ENCODE data around the gene KANSL1. TPM values are rescaled to one million over a fixed set of nuclear protein-coding genes. Genes with fewer than 3 reads are reported as not detected.
A peak's percentile ranks its signal among the peaks of the same experiment; 100 is the strongest.

The KANSL1 gene
- polyA plus RNA-seq, 1 of the 3 experiments (the other 2 are of a cell fraction): 10.0 TPM

GRCh38 chr17:46195217-46195855 is 2.1 kb upstream of the KANSL1 start:
- H2AFZ ChIP-seq (ENCODE audit: low read depth): no peak overlapping the region
- H3K79me2 ChIP-seq (ENCODE audit: insufficient read depth): peaks cover 84% of the 10 kb centered on the region
- H3K9me2 ChIP-seq: no peaks in the 10 kb centered on the region
- TF ChIP-seq GABPA (IDR thresholded peaks at IDR 0.05; ENCODE audit: low read depth) (no peak), IRF3 (IDR thresholded peaks at IDR 0.05; ENCODE audit: low read depth, low read length) (no peak), POLR2AphosphoS5 (IDR thresholded peaks at IDR 0.05; ENCODE audit: low read depth, low read length) (no peak), USF2 (IDR thresholded peaks at IDR 0.05; ENCODE audit: borderline replicate concordance, low read depth, low read length) (no peak), EZH2phosphoT487 (IDR thresholded peaks at IDR 0.05; ENCODE audit: borderline replicate concordance, low read depth) (no peak), YY1 (IDR thresholded peaks at IDR 0.05; ENCODE audit: low read depth) (no peak), FOSL2 (IDR thresholded peaks at IDR 0.05; ENCODE audit: borderline replicate concordance, low read depth) (no peak), MXI1 (IDR thresholded peaks at IDR 0.05; ENCODE audit: low read depth, low read length) (no peak), ELF1 (IDR thresholded peaks at IDR 0.05) (no peak)
- no peak overlapping the region; a peak in 1 of 4 replicates for H3K4me3 ChIP-seq (ENCODE audit: low read depth in 2 of 2, low read length in 1 of 2)
- no peak overlapping the region for H3K4me2 ChIP-seq
- H3K9ac ChIP-seq: no peak overlapping the region
- no peaks in the 10 kb centered on the region for H3K27me3 ChIP-seq (ENCODE audit: insufficient read depth)
- no peak overlapping the region for H3K27ac ChIP-seq (ENCODE audit: low read depth in 2 of 2, low read length in 1 of 2)
- peaks cover 47% of the 10 kb centered on the region for H4K20me1 ChIP-seq (ENCODE audit: insufficient read depth)
- WGBS (ENCODE audit: low lambda C conversion rate): 80% methylated on average over 5 of the region's 5 CpGs
- H3K9me3 ChIP-seq: peaks cover 5% of the 10 kb centered on the region; the same call in 1 of the 2 replicates
- peaks cover 13 to 17% of the 10 kb centered on the region in 2 experiments for H3K4me1 ChIP-seq (ENCODE audit: control insufficient read depth in 1 of 2, insufficient read depth in 2 of 2, low read depth in 1 of 2, low read length in 1 of 2)
- H3F3A ChIP-seq (replicated peaks; ENCODE audit: insufficient read depth): peaks cover 31% of the 10 kb centered on the region
- no peak for DNase-seq
- ChIA-PET POLR2A (no interaction called here), CTCF (interaction anchor here (1.0 to 2.7 kb wide), 4 partner anchors 10 to 151 kb away, joined by 3 to 16 read pairs (median 4); no protein-coding TSS in a partner anchor)
- peaks cover 0 to 20% of the 10 kb centered on the region in 2 experiments for H3K36me3 ChIP-seq (replicated peaks in 1 of 2; ENCODE audit: control insufficient read depth in 1 of 2, insufficient read depth in 2 of 2, low read length in 1 of 2)

DNA sequence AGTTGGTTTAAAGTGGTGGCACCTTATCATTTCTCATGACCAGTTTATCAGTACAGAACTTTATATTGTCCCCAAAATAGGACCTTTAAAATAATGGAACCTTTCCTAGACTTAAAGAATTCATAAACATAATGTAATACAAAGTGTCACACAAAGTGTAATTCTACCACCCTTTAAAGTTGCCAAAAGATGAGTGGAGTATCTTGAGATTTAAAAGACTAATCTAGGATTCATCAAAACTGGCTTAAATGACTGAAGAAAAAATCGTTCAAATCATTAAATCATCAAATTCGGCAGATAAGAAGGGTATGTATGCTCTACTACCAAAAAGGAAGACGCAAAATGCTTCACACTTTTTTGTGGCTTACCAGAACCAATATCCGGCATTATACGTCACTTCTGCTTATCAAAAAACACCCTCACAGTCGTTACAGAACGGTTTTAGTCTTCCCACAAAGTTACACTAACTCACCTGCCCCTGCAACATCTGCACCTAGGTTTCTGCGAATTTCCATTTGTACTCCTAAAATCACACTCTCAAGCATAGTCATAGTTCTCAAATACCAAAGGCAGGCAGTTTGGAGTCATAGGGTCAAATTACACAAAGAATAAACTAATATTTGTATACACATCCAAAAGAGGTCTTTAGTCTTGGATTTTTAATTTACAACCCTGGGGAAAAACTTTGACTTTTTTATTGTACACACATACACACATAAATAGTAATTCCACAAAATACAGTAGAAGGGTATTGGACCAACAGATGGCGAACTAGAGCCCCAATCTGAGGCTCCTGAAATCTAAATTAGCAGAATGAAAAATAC is 1.4 kb upstream of the KANSL1 start:
- Histone ChIP-seq H3F3A (replicated peaks; ENCODE audit: insufficient read depth) (peaks cover 29% of the 10 kb centered on the region), H3K79me2 (ENCODE audit: insufficient read depth) (peaks cover 85% of the 10 kb centered on the region), H3K9me2 (no peaks in the 10 kb centered on the region), H2AFZ (ENCODE audit: low read depth) (peak overlapping the region; percentile 68; the same call in 1 of the 2 replicates), H3K9ac (peak overlapping the region; percentile 85; the same call in 1 of the 2 replicates), H3K4me1 (ENCODE audit: control insufficient read depth in 1 of 2, insufficient read depth in 2 of 2, low read depth in 1 of 2, low read length in 1 of 2) (peaks cover 14 to 22% of the 10 kb centered on the region in 2 experiments), H3K4me3 (ENCODE audit: low read depth in 2 of 2, low read length in 1 of 2) (peak overlapping the region; percentile 76 to 78), H3K27me3 (ENCODE audit: insufficient read depth) (no peaks in the 10 kb centered on the region), H3K4me2 (peak overlapping the region; percentile 96), H3K9me3 (peaks cover 5% of the 10 kb centered on the region; the same call in 1 of the 2 replicates), H4K20me1 (ENCODE audit: insufficient read depth) (peaks cover 49% of the 10 kb centered on the region), H3K36me3 (replicated peaks in 1 of 2; ENCODE audit: control insufficient read depth in 1 of 2, insufficient read depth in 2 of 2, low read length in 1 of 2) (peaks cover 0 to 20% of the 10 kb centered on the region in 2 experiments), H3K27ac (ENCODE audit: low read depth in 2 of 2, low read length in 1 of 2) (peak overlapping the region; percentile 74 to 85; a peak in 3 of 4 replicates)
- peak; percentile 58 for DNase-seq
- WGBS (ENCODE audit: low lambda C conversion rate): 48% methylated on average over 9 of the region's 9 CpGs
- POLR2A ChIA-PET: interaction anchor here (1.5 kb wide), 1 partner anchor 166 kb away, joined by 6 read pairs; no protein-coding TSS in a partner anchor
- TF ChIP-seq SMC3 (IDR thresholded peaks at IDR 0.05; ENCODE audit: low read depth, low read length) (peak; percentile 48), CTCF (IDR thresholded peaks at IDR 0.05) (peak; percentile 74), CHD2 (IDR thresholded peaks at IDR 0.05; ENCODE audit: low read length, partially characterized antibody) (peak; percentile 19), REST (IDR thresholded peaks at IDR 0.05; ENCODE audit: low read depth, low read length) (no peak), RAD21 (IDR thresholded peaks at IDR 0.05; ENCODE audit: low read length) (peak; percentile 67)
- CTCF ChIA-PET: interaction anchor here (0.6 to 2.7 kb wide), 26 partner anchors 11 to 609 kb away, joined by 3 to 68 read pairs (median 11); no protein-coding TSS in a partner anchor
